ENCODE data around the gene MAPK8IP3. TPM values are rescaled to one million over a fixed set of nuclear protein-coding genes. Genes with fewer than 3 reads are reported as not detected.
"Not testable (repeated sequence)": the region's sequence is repeated elsewhere in the genome, so short reads cannot be mapped to it uniquely, and the experiment has no call there.

The MAPK8IP3 gene
- total RNA-seq, 4 donors from 2014 or later: 56.0 to 206 (median 82.1) TPM

GRCh38 chr16:1713331-1713730 lies 7.3 kb downstream of the MAPK8IP3 start:
- DNase-seq (ENCODE audit: low spot score in 2 of 2): no peak
- 88% methylated on average over 7 of the region's 7 CpGs for WGBS
- H3K27me3 ChIP-seq: no peaks in the 10 kb centered on the region
- TF ChIP-seq CTCF (IDR thresholded peaks at IDR 0.05): no peak
- H3K36me3 ChIP-seq: peaks cover 5% of the 10 kb centered on the region
- H3K4me1 ChIP-seq: peaks cover 19% of the 10 kb centered on the region
- no peak overlapping the region for H3K4me3 ChIP-seq
- H3K9me3 ChIP-seq: no peaks in the 10 kb centered on the region
- H3K27ac ChIP-seq: no peak overlapping the region

GRCh38 chr16:1713933-1714332 lies 7.9 kb downstream of the MAPK8IP3 start:
- WGBS: 88% methylated on average over 14 of the region's 14 CpGs
- H3K27me3 ChIP-seq: no peaks in the 10 kb centered on the region
- DNase-seq (ENCODE audit: low spot score in 2 of 2): no peak
- H3K36me3 ChIP-seq: peaks cover 5% of the 10 kb centered on the region
- H3K4me3 ChIP-seq: no peak overlapping the region
- TF ChIP-seq EP300 (IDR thresholded peaks at IDR 0.05): no peak
- TF ChIP-seq CTCF (IDR thresholded peaks at IDR 0.05): no peak
- TF ChIP-seq POLR2AphosphoS5 (IDR thresholded peaks at IDR 0.05): no peak
- TF ChIP-seq POLR2A (IDR thresholded peaks at IDR 0.05): no peak
- peaks cover 13% of the 10 kb centered on the region for H3K4me1 ChIP-seq
- H3K9me3 ChIP-seq: no peaks in the 10 kb centered on the region
- H3K27ac ChIP-seq: no peak overlapping the region

- Histone ChIP-seq H3K9me3 (no peaks in the 10 kb centered on the region), H3K4me1 (peaks cover 9% of the 10 kb centered on the region), H3K36me3 (peaks cover 5% of the 10 kb centered on the region), H3K4me3 (no peak overlapping the region), H3K27me3 (no peaks in the 10 kb centered on the region), H3K27ac (no peak overlapping the region)
- WGBS: 95% methylated on average over 12 of the region's 12 CpGs
- no peak for DNase-seq (ENCODE audit: low spot score in 2 of 2)
- TF ChIP-seq EP300 (IDR thresholded peaks at IDR 0.05) (no peak), CTCF (IDR thresholded peaks at IDR 0.05) (no peak), POLR2AphosphoS5 (IDR thresholded peaks at IDR 0.05) (no peak), POLR2A (IDR thresholded peaks at IDR 0.05) (no peak)
Measured at GRCh38 chr16:1715220-1715619, 9.2 kb downstream of the MAPK8IP3 start.

GRCh38 chr16:1718236-1718635 lies 12.2 kb downstream of the MAPK8IP3 start:
- not testable (repeated sequence) for H3K4me3 ChIP-seq; H3K36me3 ChIP-seq; H3K27ac ChIP-seq; H3K27me3 ChIP-seq; DNase-seq (ENCODE audit: low spot score in 2 of 2); H3K9me3 ChIP-seq
- H3K4me1 ChIP-seq: peaks cover 20% of the 10 kb centered on the region
- WGBS: 91% methylated on average over 10 of the region's 10 CpGs

- H3K4me3 ChIP-seq; H3K9me3 ChIP-seq; H3K36me3 ChIP-seq; H3K27ac ChIP-seq; DNase-seq (ENCODE audit: low spot score in 2 of 2); H3K27me3 ChIP-seq: not testable (repeated sequence)
- 90% methylated on average over 12 of the region's 12 CpGs for WGBS
- peaks cover 32% of the 10 kb centered on the region for H3K4me1 ChIP-seq
Measured at GRCh38 chr16:1719559-1720229, 13.7 kb downstream of the MAPK8IP3 start.

- H3K27ac ChIP-seq: peak overlapping the region; percentile 56
- H3K4me1 ChIP-seq: peaks cover 32% of the 10 kb centered on the region
- no peak for TF ChIP-seq EP300 (IDR thresholded peaks at IDR 0.05)
- no peak for TF ChIP-seq POLR2A (IDR thresholded peaks at IDR 0.05)
- TF ChIP-seq POLR2AphosphoS5 (IDR thresholded peaks at IDR 0.05): no peak
- no peak for TF ChIP-seq CTCF (IDR thresholded peaks at IDR 0.05)
- no peaks in the 10 kb centered on the region for H3K27me3 ChIP-seq
- 89% methylated on average over 9 of the region's 9 CpGs for WGBS
- H3K36me3 ChIP-seq: peaks cover 18% of the 10 kb centered on the region
- no peak overlapping the region for H3K4me3 ChIP-seq
- no peaks in the 10 kb centered on the region for H3K9me3 ChIP-seq
- DNase-seq (ENCODE audit: low spot score in 2 of 2): no peak
Measured at GRCh38 chr16:1721372-1721771, 15.4 kb downstream of the MAPK8IP3 start.

Data from suprapubic skin (tissue), 4 donors.